Activated CD4-positive, alpha-beta T cell treated with anti-CD3 and anti-CD28 coated beads, Interleukin-2, amount 10 ng/mL, durations not matched to agents 7 days and 5 days (primary cell): ENCODE measurements around the gene C16orf86. TPM values are rescaled to one million over a fixed set of nuclear protein-coding genes. Genes with fewer than 3 reads are reported as not detected.

Source experiments
- CTCF ChIA-PET: fragments of 350-600 bp; sonication (Branson Sonifier 250); formaldehyde crosslinking; loops from one replicate; lab custom pipeline; 2021; ENCODE audit warnings: antibody characterized with exemption; lab: Charles Lee
- POLR2A ChIA-PET: fragments of 350-600 bp; sonication (Branson Sonifier 250); formaldehyde crosslinking; loops from one replicate; lab custom pipeline; 2021; ENCODE audit warnings: antibody characterized with exemption; lab: Charles Lee
- DNase-seq: peaks from one replicate; pipeline ENCODE4 v3.0.0-alpha.2; 2020
- H3K27ac Mint-ChIP-seq: one replicate; pipeline ENCODE4 v1.8.0; 2021; ENCODE audit warnings: mild to moderate bottlenecking, moderate library complexity, mixed read lengths
- H3K27me3 Mint-ChIP-seq: one replicate; pipeline ENCODE4 v1.8.0; 2021; ENCODE audit warnings: mixed read lengths
- H3K36me3 Mint-ChIP-seq: one replicate; pipeline ENCODE4 v1.8.0; 2021; ENCODE audit warnings: low read depth, mixed read lengths
- H3K4me1 Mint-ChIP-seq: one replicate; pipeline ENCODE4 v1.8.0; 2021; ENCODE audit warnings: mixed read lengths
- H3K4me3 Mint-ChIP-seq: one replicate; pipeline ENCODE4 v1.8.0; 2021; ENCODE audit warnings: mild to moderate bottlenecking, moderate library complexity, mixed read lengths
- H3K9me3 Mint-ChIP-seq: one replicate; pipeline ENCODE4 v1.8.0; 2021; ENCODE audit warnings: mixed read lengths
- total RNA-seq, 2 experiments: library from RNA; stranded (reverse); gene quantifications; one replicate each; pipeline ENCODE4 v1.2.3, GENCODE V29; 2021

The C16orf86 gene
- total RNA-seq, 2 experiments from 2014 or later = 3.8 to 4.8 TPM

DNA sequence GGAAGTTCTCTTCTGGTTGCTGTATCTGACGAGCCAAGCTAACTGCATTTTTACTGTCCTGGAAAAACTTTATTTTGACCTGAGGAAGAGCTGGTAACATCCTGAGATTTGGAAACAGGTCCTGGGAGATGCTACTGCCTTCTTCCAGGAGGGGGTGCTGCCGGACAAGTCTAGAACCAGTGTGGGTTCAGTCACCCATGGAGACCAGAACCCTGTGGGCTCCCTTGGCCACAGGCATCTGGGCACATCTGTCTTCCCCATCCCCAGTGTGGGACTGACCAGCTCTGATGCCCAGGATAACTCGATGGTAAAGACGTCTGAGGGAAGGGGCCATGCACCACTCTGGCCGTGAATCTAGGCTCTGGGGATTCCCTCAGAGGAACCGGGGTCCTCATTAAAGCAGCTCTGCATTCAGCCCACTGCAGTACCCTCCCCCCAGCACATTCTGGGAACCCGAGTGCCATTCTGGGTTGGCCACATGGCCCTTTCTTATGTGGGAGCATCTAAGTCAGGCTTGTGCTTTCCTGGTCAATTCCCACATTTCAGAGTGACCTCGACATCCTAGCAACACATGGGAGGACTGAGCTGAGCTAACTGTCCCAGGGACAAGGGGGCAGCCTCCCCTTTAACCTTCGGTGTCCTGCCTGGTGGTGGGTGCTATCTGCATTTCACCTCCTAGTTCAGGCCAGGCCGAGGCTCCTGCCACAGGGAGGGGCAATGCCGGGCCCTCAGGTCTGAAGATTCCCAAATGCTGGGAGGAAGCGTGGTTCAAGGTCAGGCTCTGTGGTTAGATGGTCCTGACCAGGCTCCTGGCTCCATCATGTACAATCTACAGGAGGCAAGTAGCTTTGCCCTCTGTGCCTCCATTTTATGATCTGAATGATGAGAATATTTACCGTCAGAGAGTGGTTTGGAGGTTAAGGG lies 6.4 kb downstream of the C16orf86 start:
- Mint-ChIP-seq H3K9me3 (no peaks in the 10 kb centered on the region), H3K27ac (no peak overlapping the region), H3K27me3 (no peaks in the 10 kb centered on the region), H3K4me3 (no peak overlapping the region), H3K4me1 (peaks cover 11% of the 10 kb centered on the region), H3K36me3 (peaks cover 1% of the 10 kb centered on the region)
- ChIA-PET CTCF (interaction anchor here (0.6 to 2.9 kb wide), 21 partner anchors 8 to 1291 kb away, joined by 3 to 15 read pairs (median 4); partner anchors contain the start of genes CARMIL2 and GFOD2), POLR2A (interaction anchor here (0.6 kb wide), 1 partner anchor 9 kb away, joined by 3 read pairs; no protein-coding TSS in a partner anchor)
- DNase-seq = peak; percentile 74

DNA sequence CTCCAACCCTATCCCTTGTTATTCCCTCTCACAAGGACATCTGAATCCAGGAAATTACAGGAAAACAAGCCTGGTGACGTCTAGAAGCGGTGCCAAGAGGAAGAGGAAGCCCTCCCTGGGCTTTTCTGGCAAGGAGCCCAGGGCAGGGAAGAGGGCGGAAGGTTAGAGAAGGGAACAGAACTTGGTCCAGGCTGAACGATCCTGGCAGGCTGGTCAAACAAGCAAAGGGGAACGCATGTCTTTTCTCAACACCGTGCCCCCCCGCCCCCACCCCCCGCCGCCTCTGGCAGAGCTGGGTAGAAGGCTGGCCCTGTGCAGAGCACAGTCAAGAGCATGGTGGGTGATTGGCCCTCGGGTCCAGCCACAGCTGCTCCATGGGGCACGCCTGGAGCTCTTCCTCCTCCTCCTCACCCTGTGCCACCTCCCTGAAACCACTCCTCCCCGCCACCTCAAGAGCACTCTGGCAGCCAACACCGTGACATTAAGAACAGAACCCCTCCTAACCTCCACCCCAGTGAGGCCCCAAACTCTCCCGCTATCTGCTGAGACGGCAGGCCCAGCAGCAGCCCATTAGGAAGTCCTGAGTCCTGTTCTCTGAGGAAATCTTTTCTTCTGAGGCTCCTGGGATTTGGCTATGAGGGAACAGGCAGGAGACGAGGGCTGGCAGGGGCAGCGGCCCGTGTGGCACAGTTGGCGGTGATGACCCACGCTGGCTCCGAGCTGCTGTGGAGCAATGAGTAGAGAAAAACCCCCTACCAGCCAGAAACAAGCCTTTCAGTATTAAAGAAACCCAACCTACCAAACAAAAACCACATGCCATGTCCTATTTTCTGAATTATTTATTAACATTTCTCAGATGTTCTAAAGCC lies 7.3 kb downstream of the C16orf86 start:
- Mint-ChIP-seq H3K4me1 (peaks cover 6% of the 10 kb centered on the region), H3K27ac (no peak overlapping the region), H3K4me3 (no peak overlapping the region), H3K9me3 (no peaks in the 10 kb centered on the region), H3K27me3 (no peaks in the 10 kb centered on the region), H3K36me3 (peaks cover 1% of the 10 kb centered on the region)
- CTCF ChIA-PET = interaction anchor here (0.8 to 2.9 kb wide), 10 partner anchors 9 to 192 kb away, joined by 3 to 15 read pairs (median 6); partner anchors contain the start of gene GFOD2
- POLR2A ChIA-PET = no interaction called here
- no peak for DNase-seq

DNA sequence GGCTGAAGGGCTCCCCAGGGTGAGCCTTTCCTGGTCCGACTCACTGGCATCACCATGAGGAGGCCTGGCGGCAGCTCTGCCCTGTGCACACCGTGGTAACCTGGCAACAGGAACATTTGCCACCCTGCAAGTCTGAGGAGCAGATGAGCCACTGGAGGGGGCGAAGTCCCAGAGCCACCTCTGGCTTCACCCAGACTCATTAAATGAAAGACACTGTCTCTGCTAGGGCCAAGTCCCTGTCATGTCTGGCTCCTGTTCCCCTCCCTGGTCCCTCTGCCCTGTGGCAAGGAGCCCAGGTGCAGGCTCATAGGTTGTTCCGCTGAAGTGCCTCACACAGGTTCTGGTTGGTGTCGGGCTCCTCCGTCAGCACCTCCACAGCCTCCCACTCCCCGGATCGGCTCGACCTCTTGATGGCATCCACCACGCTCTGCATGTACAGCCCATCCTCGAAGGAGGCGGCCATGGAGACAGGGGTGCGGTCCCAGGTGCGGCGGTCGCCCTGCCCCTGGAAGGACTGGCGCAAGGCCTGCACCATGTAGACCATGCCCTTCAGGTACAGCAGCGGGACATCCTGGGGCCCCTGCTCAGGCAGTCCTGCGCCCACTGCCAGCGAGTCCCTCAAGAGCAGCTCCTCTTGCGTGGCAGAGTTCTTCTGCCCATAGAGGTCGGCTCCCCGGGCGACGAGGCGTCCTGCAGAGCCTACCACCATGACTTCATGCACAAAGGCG lies 8.4 kb downstream of the C16orf86 start:
- ChIA-PET CTCF (interaction anchor here (0.6 to 2.0 kb wide), 2 partner anchors 18 to 154 kb away, joined by 5 to 11 read pairs; no protein-coding TSS in a partner anchor), POLR2A (no interaction called here)
- Mint-ChIP-seq H3K9me3 (no peaks in the 10 kb centered on the region), H3K4me3 (no peak overlapping the region), H3K27ac (no peak overlapping the region), H3K4me1 (peaks cover 6% of the 10 kb centered on the region), H3K36me3 (peaks cover 1% of the 10 kb centered on the region), H3K27me3 (no peaks in the 10 kb centered on the region)
- no peak for DNase-seq

- Mint-ChIP-seq H3K36me3 (peaks cover 1% of the 10 kb centered on the region), H3K4me1 (peaks cover 6% of the 10 kb centered on the region), H3K4me3 (no peak overlapping the region), H3K9me3 (no peaks in the 10 kb centered on the region), H3K27me3 (no peaks in the 10 kb centered on the region), H3K27ac (no peak overlapping the region)
- CTCF ChIA-PET = interaction anchor here (0.6 to 2.0 kb wide), 2 partner anchors 17 to 154 kb away, joined by 5 to 11 read pairs; no protein-coding TSS in a partner anchor
- no peak for DNase-seq
- POLR2A ChIA-PET = no interaction called here
These were observed 8.9 kb downstream of the C16orf86 start for GRCh38 chr16:67675579-67675935.

GRCh38 chr16:67675999-67676398 lies 9.4 kb downstream of the C16orf86 start:
- H3K4me3 Mint-ChIP-seq = no peak overlapping the region
- DNase-seq = no peak
- no peaks in the 10 kb centered on the region for H3K27me3 Mint-ChIP-seq
- ChIA-PET CTCF (interaction anchor here (1.9 to 2.0 kb wide), 2 partner anchors 8 to 155 kb away, joined by 7 to 11 read pairs; no protein-coding TSS in a partner anchor), POLR2A (no interaction called here)
- peaks cover 1% of the 10 kb centered on the region for H3K36me3 Mint-ChIP-seq
- H3K4me1 Mint-ChIP-seq = peaks cover 6% of the 10 kb centered on the region
- H3K9me3 Mint-ChIP-seq = no peaks in the 10 kb centered on the region
- H3K27ac Mint-ChIP-seq = no peak overlapping the region

DNA sequence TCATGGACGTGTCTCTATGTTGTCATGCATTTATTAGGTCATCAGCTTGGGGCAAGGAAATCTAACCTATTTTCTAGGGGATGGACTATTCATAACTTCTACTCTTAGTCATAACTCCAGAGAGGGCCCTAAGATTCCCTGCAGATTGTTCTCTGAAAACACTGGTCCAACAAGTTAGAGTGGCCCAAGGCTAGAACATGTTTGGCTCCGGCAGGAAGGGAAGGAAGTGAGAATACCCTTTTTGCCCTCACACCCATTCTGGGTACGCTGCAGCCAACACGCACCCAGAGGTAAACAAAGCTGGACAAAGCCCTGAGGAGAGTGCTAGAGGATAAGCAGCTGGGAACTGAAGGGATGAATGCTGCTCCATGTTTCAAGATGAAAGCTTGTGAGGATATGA lies 9.9 kb downstream of the C16orf86 start:
- DNase-seq = no peak
- no peak overlapping the region for H3K4me3 Mint-ChIP-seq
- H3K9me3 Mint-ChIP-seq = no peaks in the 10 kb centered on the region
- peaks cover 6% of the 10 kb centered on the region for H3K4me1 Mint-ChIP-seq
- no peaks in the 10 kb centered on the region for H3K27me3 Mint-ChIP-seq
- ChIA-PET CTCF (interaction anchor here (0.8 to 1.9 kb wide), 7 partner anchors 9 to 155 kb away, joined by 3 to 7 read pairs (median 3); no protein-coding TSS in a partner anchor), POLR2A (no interaction called here)
- peak overlapping the region; percentile 50 for H3K27ac Mint-ChIP-seq
- peaks cover 1% of the 10 kb centered on the region for H3K36me3 Mint-ChIP-seq

DNA sequence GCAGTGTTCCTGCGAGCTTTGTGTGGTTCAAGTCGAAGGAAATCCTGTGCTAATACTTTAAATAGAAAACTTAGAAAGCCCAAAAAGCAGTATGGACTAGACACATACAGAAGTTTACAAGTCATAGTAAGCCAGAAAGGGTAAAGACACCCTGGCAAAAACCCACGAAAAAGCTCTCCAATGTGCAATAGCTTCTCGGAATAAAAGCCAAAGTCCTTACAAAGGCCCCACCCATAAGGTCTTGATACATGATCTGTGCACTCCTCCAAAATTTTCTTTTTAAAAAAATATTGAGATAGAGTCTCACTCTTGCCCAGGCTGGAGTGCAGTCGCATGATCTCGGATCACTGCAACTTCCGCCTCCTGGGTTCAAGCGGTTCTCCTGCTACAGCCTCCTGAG lies 10.3 kb downstream of the C16orf86 start:
- DNase-seq = no peak
- Mint-ChIP-seq H3K4me1 (peaks cover 6% of the 10 kb centered on the region), H3K27me3 (no peaks in the 10 kb centered on the region), H3K36me3 (peaks cover 1% of the 10 kb centered on the region), H3K27ac (no peak overlapping the region), H3K4me3 (no peak overlapping the region), H3K9me3 (no peaks in the 10 kb centered on the region)
- ChIA-PET POLR2A (no interaction called here), CTCF (interaction anchor here (0.8 to 1.9 kb wide), 7 partner anchors 9 to 156 kb away, joined by 3 to 7 read pairs (median 3); no protein-coding TSS in a partner anchor)

DNA sequence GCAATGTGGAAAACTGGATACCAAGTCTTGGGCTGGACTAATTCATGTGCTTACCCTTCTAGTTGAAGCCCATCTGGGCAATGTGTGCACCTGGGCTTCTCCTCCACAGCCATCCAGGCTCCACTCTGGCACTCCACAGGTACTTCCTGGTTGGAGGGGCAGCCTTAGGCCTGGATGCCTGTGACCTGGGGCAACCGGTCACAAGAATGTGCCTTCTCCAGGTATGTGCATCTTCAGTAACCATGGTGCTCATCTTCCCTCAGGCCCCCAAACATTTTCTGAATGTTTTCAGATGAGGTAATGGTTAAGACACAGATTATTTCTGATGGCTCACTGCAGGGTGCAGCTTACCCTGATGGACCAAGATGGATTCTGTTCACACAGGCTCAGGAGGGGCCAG lies 11.1 kb downstream of the C16orf86 start:
- H3K27me3 Mint-ChIP-seq = no peaks in the 10 kb centered on the region
- H3K4me1 Mint-ChIP-seq = peaks cover 2% of the 10 kb centered on the region
- H3K9me3 Mint-ChIP-seq = no peaks in the 10 kb centered on the region
- DNase-seq = no peak
- H3K27ac Mint-ChIP-seq = peak overlapping the region; percentile 41
- CTCF ChIA-PET = interaction anchor here (0.9 to 1.9 kb wide), 4 partner anchors 10 to 139 kb away, joined by 3 to 7 read pairs (median 4); no protein-coding TSS in a partner anchor
- POLR2A ChIA-PET = no interaction called here
- H3K4me3 Mint-ChIP-seq = no peak overlapping the region
- H3K36me3 Mint-ChIP-seq = peaks cover 5% of the 10 kb centered on the region

DNA sequence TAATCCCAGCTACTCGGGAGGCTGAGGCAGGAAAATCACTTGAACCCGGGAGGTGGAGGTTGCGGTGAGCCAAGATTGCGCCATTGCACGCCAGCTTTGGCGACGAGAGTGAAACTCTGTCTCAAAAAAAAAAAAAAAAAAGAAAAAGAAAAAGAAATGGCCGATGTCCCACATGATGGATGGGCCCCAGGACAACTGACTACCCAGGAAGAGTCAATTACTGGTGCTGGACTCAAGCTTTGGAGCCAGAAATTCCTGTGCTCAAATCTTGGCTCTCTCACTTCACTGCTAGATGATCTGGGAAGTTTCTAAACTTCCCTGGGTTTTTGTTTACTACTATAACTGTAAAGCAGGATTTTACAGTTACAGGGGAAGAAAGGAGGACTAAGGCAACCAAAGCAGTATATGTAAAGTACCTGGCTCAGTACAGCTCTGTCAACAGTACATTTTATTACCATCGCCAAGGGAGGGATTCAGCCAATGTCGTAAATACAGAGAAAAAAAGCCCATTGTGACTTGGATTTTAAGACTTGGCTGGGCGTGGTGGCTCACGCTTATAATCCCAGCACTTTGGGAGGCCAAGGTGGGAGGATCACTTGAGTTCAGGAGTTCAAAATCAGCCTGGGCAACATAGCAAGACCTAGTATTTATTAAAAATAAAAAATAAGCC lies 11.9 kb downstream of the C16orf86 start:
- CTCF ChIA-PET = interaction anchor here (0.6 kb wide), 1 partner anchor 40 kb away, joined by 5 read pairs; no protein-coding TSS in a partner anchor
- Mint-ChIP-seq H3K4me1 (peaks cover 2% of the 10 kb centered on the region), H3K27ac (no peak overlapping the region), H3K27me3 (no peaks in the 10 kb centered on the region), H3K9me3 (no peaks in the 10 kb centered on the region), H3K36me3 (peaks cover 5% of the 10 kb centered on the region), H3K4me3 (no peak overlapping the region)
- DNase-seq = no peak
- POLR2A ChIA-PET = no interaction called here

GRCh38 chr16:67679935-67680897 lies 13.6 kb downstream of the C16orf86 start:
- Mint-ChIP-seq H3K36me3 (peaks cover 8% of the 10 kb centered on the region), H3K27me3 (no peaks in the 10 kb centered on the region), H3K27ac (no peak overlapping the region), H3K4me3 (no peak overlapping the region), H3K4me1 (peaks cover 9% of the 10 kb centered on the region), H3K9me3 (no peaks in the 10 kb centered on the region)
- DNase-seq = no peak
- ChIA-PET CTCF (interaction anchor here (0.6 to 1.7 kb wide), 3 partner anchors 136 to 159 kb away, joined by 3 to 6 read pairs (median 5); no protein-coding TSS in a partner anchor), POLR2A (no interaction called here)
